HG03045 (cell line): ENCODE results near the gene EXOC3.

Experiments
- ATAC-seq: cut with Tn5 transposase; IDR thresholded peaks from one replicate; pipeline ENCODE4 v1.9.1; 2021; ENCODE audit warnings: mild to moderate bottlenecking, moderate library complexity; ENCODE audit not compliant: unreplicated experiment

EXOC3 gene

GRCh38 chr5:454936-455335 lies 12.0 kb downstream of the EXOC3 start:
- ATAC-seq = no peak

GRCh38 chr5:455806-456205 lies 12.8 kb downstream of the EXOC3 start:
- no peak for ATAC-seq

- ATAC-seq = no peak
Observed at GRCh38 chr5:456351-457194, 13.6 kb downstream of the EXOC3 start.

- ATAC-seq = no peak
Observed at GRCh38 chr5:457195-457961, 14.4 kb downstream of the EXOC3 start.

GRCh38 chr5:458547-459353 lies 15.8 kb downstream of the EXOC3 start:
- no peak for ATAC-seq

- ATAC-seq = no peak
Observed at GRCh38 chr5:459562-460272, 16.7 kb downstream of the EXOC3 start.

- ATAC-seq = no peak
Observed at GRCh38 chr5:460273-460625, 17.3 kb downstream of the EXOC3 start.

GRCh38 chr5:462051-462481 lies 19.1 kb downstream of the EXOC3 start:
- no peak for ATAC-seq

GRCh38 chr5:463301-463700 lies 20.3 kb downstream of the EXOC3 start:
- ATAC-seq = no peak

- ATAC-seq = no peak
Observed at GRCh38 chr5:463952-464351, 21.0 kb downstream of the EXOC3 start.

GRCh38 chr5:464446-464842 lies 21.5 kb downstream of the EXOC3 start:
- ATAC-seq = no peak

- no peak for ATAC-seq
Observed at GRCh38 chr5:464843-465590, 22.0 kb downstream of the EXOC3 start.

GRCh38 chr5:465591-466403 lies 22.8 kb downstream of the EXOC3 start:
- no peak for ATAC-seq

- ATAC-seq = no peak
Observed at GRCh38 chr5:466661-467310, 23.8 kb downstream of the EXOC3 start.

- no peak for ATAC-seq
Observed at GRCh38 chr5:468401-468800, 25.4 kb downstream of the EXOC3 start.

GRCh38 chr5:469752-470483 lies 26.9 kb downstream of the EXOC3 start:
- no peak for ATAC-seq

GRCh38 chr5:470961-471749 lies 28.2 kb downstream of the EXOC3 start:
- ATAC-seq = no peak
